ENCODE measurements around the gene SCN5A.

SCN5A gene

GRCh38 chr3:38637906-38638305 lies 11.6 kb downstream of the SCN5A start:
- DNase-seq (ENCODE audit: low read depth), result no peak
- no peak overlapping the region for H3K4me3 ChIP-seq (replicated peaks; ENCODE audit: low read depth, low read length)
- TF ChIP-seq CTCF (IDR thresholded peaks at IDR 0.05; ENCODE audit: low read length, missing control alignments), result no peak

DNA sequence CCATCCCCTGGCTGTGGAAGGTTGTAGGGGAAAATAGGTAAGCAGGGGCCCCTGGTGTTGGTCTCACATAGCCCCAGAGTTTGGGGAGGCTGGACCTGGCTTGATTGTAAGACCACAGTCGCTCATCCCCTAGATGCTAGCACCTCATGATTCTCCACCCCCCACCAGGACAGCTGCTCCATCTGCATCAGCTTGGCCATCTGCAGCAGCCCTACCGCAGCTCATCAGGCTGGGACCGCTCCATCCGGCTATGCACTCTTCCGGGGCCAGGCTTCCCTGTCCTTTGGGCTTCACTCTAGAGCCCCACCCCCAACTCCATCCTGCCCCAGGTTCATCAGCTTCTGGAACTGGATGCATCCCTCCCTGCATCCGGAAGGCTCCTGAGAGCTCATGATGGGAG lies 12.6 kb downstream of the SCN5A start:
- no peak for TF ChIP-seq CTCF (IDR thresholded peaks at IDR 0.05; ENCODE audit: low read length, missing control alignments)
- DNase-seq (ENCODE audit: low read depth), result no peak
- H3K4me3 ChIP-seq (replicated peaks; ENCODE audit: low read depth, low read length), result no peak overlapping the region

GRCh38 chr3:38636464-38636863 lies 13.0 kb downstream of the SCN5A start:
- TF ChIP-seq CTCF (IDR thresholded peaks at IDR 0.05; ENCODE audit: low read length, missing control alignments), result no peak
- no peak for DNase-seq (ENCODE audit: low read depth)
- no peak overlapping the region for H3K4me3 ChIP-seq (replicated peaks; ENCODE audit: low read depth, low read length)

DNA sequence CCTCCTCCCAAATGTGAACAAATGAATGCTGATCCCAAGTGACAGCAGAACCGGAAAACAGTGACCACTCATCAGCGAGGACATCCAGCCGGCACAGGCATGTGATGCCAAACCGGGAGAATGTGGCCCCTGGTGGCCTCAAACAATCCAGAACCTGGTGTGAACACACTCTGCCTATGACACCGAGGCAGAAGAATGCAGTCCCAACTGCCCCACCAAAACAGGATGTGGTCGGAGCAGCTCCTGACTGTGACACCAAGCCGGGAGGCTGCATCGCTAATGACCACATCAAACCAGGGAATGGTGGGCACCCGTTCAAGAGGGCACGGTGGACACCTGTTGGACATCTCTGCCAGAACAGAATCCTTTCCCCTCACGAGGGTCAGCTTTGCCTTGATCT lies 15.4 kb downstream of the SCN5A start:
- DNase-seq (ENCODE audit: low read depth), result no peak
- H3K4me3 ChIP-seq (replicated peaks; ENCODE audit: low read depth, low read length), result no peak overlapping the region
- TF ChIP-seq CTCF (IDR thresholded peaks at IDR 0.05; ENCODE audit: low read length, missing control alignments), result no peak

DNA sequence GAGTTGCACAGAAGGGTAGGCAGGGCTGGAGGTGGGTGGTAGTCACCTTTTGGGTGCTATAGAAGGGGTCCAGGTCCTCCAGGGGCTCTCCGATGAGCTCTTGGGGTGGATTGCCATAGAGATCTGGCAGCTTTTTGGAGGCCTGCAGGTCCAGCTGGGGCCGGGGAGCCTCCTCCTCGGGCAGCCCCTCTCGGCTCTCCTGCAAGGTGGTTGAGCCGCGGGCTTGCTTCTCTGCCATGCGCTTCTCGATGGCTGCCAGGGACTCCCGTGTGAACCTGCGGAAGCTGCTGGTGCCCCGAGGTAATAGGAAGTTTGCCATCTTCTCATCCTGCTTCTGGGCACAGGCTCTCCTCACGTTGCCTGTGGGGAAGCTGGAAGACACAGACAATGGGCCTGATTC lies 16.5 kb downstream of the SCN5A start:
- TF ChIP-seq CTCF (IDR thresholded peaks at IDR 0.05; ENCODE audit: low read length, missing control alignments), result no peak

GRCh38 chr3:38630606-38631005 lies 18.9 kb downstream of the SCN5A start:
- DNase-seq (ENCODE audit: low read depth), result no peak
- H3K4me3 ChIP-seq (replicated peaks; ENCODE audit: low read depth, low read length), result no peak overlapping the region
- TF ChIP-seq CTCF (IDR thresholded peaks at IDR 0.05; ENCODE audit: low read length, missing control alignments), result no peak

More for the DNA sequence above, 16.5 kb downstream of the SCN5A start:
- DNase-seq (ENCODE audit: low read depth), result no peak
- H3K4me3 ChIP-seq (replicated peaks; ENCODE audit: low read depth, low read length), result no peak overlapping the region

- no peak overlapping the region for H3K4me3 ChIP-seq (replicated peaks; ENCODE audit: low read depth, low read length)
- TF ChIP-seq CTCF (IDR thresholded peaks at IDR 0.05; ENCODE audit: low read length, missing control alignments), result no peak
- no peak for DNase-seq (ENCODE audit: low read depth)
Observed at GRCh38 chr3:38630070-38630469, 19.4 kb downstream of the SCN5A start.

Data from fibroblast of pulmonary artery (primary cell).